HCT116 (cell line): ENCODE data around the gene BANF1. TPM values are rescaled to one million over a fixed set of nuclear protein-coding genes. Genes with fewer than 3 reads are reported as not detected.

ENCODE experiments used
- ATAC-seq: fragments of 200-7000 bp; cut with Tn5 transposase; 2 replicates; pipeline ENCODE4 v1.9.1; 2020; ENCODE audit warnings: mild to moderate bottlenecking, moderate library complexity
- BruUV-seq: library from RNA; stranded (reverse); fragments of 400-500 nt; replicated peaks from 2 replicates; lab custom pipeline; 2021; lab: Mats Ljungman, UMichigan
- CTCF ChIA-PET: fragments of 300-600 bp; sonication (Branson Sonifier 250); formaldehyde crosslinking; loops from one replicate; lab custom pipeline; 2021; ENCODE audit warnings: antibody characterized with exemption; lab: Charles Lee
- POLR2A ChIA-PET: fragments of 300-600, 350-600 bp; sonication (Branson Sonifier 250); formaldehyde crosslinking; loops from one replicate; lab custom pipeline; 2021; ENCODE audit warnings: antibody characterized with exemption; lab: Charles Lee
- RAD21 ChIA-PET, 2 experiments: fragments of 300-600 bp; sonication (Branson Sonifier 250); formaldehyde crosslinking; loops; one replicate each; lab custom pipeline; 2023; ENCODE audit warnings: low total read pairs in 2 of 2; ENCODE audit not compliant: uncharacterized antibody in 2 of 2, unreplicated experiment in 2 of 2, low non-redundant PET in 1 of 2; lab: Charles Lee
- DNase-seq: peaks from one replicate; pipeline ENCODE4 v3.0.0-alpha.2; 2010; ENCODE audit warnings: low read depth, low spot score
- H2AFZ ChIP-seq: fragments of 200-600 bp; shearing (Covaris generic), sonication (generic); 2 replicates; pipeline ENCODE4 v1.6.1; 2017; ENCODE audit warnings: low read depth, mixed run types, mixed read lengths, antibody characterized with exemption, low read length; ENCODE audit not compliant: poor library complexity, severe bottlenecking
- H3K27ac ChIP-seq: 2 replicates; pipeline ENCODE4 v1.5.1; 2012; ENCODE audit warnings: low read depth, low read length
- H3K27me3 ChIP-seq: fragments of 200-600 bp; sonication (generic); 2 replicates; pipeline ENCODE4 v1.6.1; 2016; ENCODE audit warnings: mixed run types, low read length, mixed read lengths; ENCODE audit not compliant: insufficient read depth
- H3K36me3 ChIP-seq, 2 experiments: fragments of 200-500 bp in 1 of 2; fragments of 200-600 bp in 1 of 2; sonication (Bioruptor generic) in 1 of 2; sonication (generic) in 1 of 2; 2 replicates each; pipeline versions ENCODE4 v1.5.1 to v1.6.1; 2014 to 2016; ENCODE audit warnings: low read length in 2 of 2, inconsistent platforms in 1 of 2, mixed read lengths in 1 of 2, mixed run types in 1 of 2; ENCODE audit not compliant: insufficient read depth in 2 of 2, control insufficient read depth in 1 of 2
- H3K4me1 ChIP-seq, 2 experiments: fragments of 200-600 bp in 1 of 2; sonication (generic) in 1 of 2; 2 replicates each; pipeline versions ENCODE4 v1.5.1 to v1.6.1; 2012 to 2017; ENCODE audit warnings: low read length in 2 of 2, inconsistent platforms in 1 of 2, mild to moderate bottlenecking in 1 of 2, mixed read lengths in 1 of 2, mixed run types in 1 of 2, moderate library complexity in 1 of 2; ENCODE audit not compliant: insufficient read depth in 2 of 2, control insufficient read depth in 1 of 2
- H3K4me2 ChIP-seq: fragments of 200-600 bp; sonication (generic); 2 replicates; pipeline ENCODE4 v1.6.1; 2017; ENCODE audit warnings: mixed run types, low read length, mixed read lengths
- H3K4me3 ChIP-seq, 2 experiments: fragments of 200-600 bp in 1 of 2; sonication (generic) in 1 of 2; replicated peaks in 1 of 2; 2 replicates each; pipeline ENCODE4 v1.5.1; 2011 to 2016; ENCODE audit warnings: low read length in 2 of 2, control low read depth in 1 of 2, low read depth in 1 of 2, mild to moderate bottlenecking in 1 of 2, mixed read lengths in 1 of 2, mixed run types in 1 of 2
- H3K79me2 ChIP-seq: fragments of 200-600 bp; sonication (generic); 2 replicates; pipeline ENCODE4 v1.6.1; 2017; ENCODE audit warnings: mild to moderate bottlenecking, mixed run types, low read length, moderate library complexity, mixed read lengths; ENCODE audit not compliant: insufficient read depth
- H3K9ac ChIP-seq: fragments of 200-600 bp; sonication (generic); 2 replicates; pipeline ENCODE4 v1.6.1; 2016; ENCODE audit warnings: low read length, mixed read lengths
- H3K9me2 ChIP-seq: fragments of 200-600 bp; sonication (generic), shearing (Covaris generic); 2 replicates; pipeline ENCODE4 v1.6.1; 2017; ENCODE audit warnings: mixed run types, mild to moderate bottlenecking, moderate library complexity; ENCODE audit not compliant: insufficient read depth
- H3K9me3 ChIP-seq, 2 experiments: fragments of 200-500 bp in 1 of 2; fragments of 200-600 bp in 1 of 2; sonication (Bioruptor generic) in 1 of 2; sonication (generic) in 1 of 2; 2 replicates each; pipeline ENCODE4 v1.6.1; 2014 to 2017; ENCODE audit warnings: low read length in 2 of 2, mixed read lengths in 2 of 2, inconsistent platforms in 1 of 2, low read depth in 1 of 2, mild to moderate bottlenecking in 1 of 2, mixed run types in 1 of 2, moderate library complexity in 1 of 2; ENCODE audit not compliant: control insufficient read depth in 1 of 2, insufficient read depth in 1 of 2
- H4K20me1 ChIP-seq: fragments of 200-600 bp; sonication (generic), shearing (Covaris generic); 2 replicates; pipeline ENCODE4 v1.6.1; 2017; ENCODE audit warnings: mixed run types, mild to moderate bottlenecking, moderate library complexity; ENCODE audit not compliant: insufficient read depth
- ATF3 ChIP-seq: IDR thresholded peaks from 2 replicates; pipeline ENCODE4 v1.6.1; 2012
- EGR1 ChIP-seq: IDR thresholded peaks from 2 replicates; pipeline ENCODE4 v1.6.1; 2012; ENCODE audit warnings: low read depth
- EZH2 ChIP-seq: fragments of 200-600 bp; sonication (generic); IDR thresholded peaks from 2 replicates; pipeline ENCODE4 v1.6.1; 2017; ENCODE audit warnings: antibody characterized with exemption, mixed run types
- SP1 ChIP-seq: IDR thresholded peaks from 2 replicates; pipeline ENCODE4 v1.6.1; 2012; ENCODE audit warnings: low read depth
- ZFX ChIP-seq: fragments of 450-650 bp; IDR thresholded peaks from 2 replicates; pipeline ENCODE4 v1.6.1; 2017
- ZNF274 ChIP-seq: fragments of 200-500 bp; sonication (Bioruptor generic); IDR thresholded peaks from 2 replicates; pipeline ENCODE4 v1.6.1; 2014; ENCODE audit warnings: mild to moderate bottlenecking, low read depth, low read length, inconsistent platforms
- intact Hi-C: fragments of 100-400 bp; cut with micrococcal nuclease; formaldehyde crosslinking; loops from 2 replicates; pipeline ENCODE4 v1.10.0; 2022
- total RNA-seq: library from RNA; stranded (reverse); gene quantifications from one replicate; pipeline ENCODE4 v1.2.1, GENCODE V29; 2021; ENCODE audit not compliant: unreplicated experiment

BANF1 gene
- total RNA-seq, 1 experiment from 2014 or later = 356 TPM

GRCh38 chr11:65961267-65962140 is 40.8 kb upstream of the BANF1 start, which contains the start of gene SART1 (continued):
- no peak for TF ChIP-seq ATF3
- TF ChIP-seq SP1 = no peak; the same call in 1 of the 2 replicates
- peak; percentile 68; the same call in 1 of the 2 replicates for TF ChIP-seq ZFX
- no peak for TF ChIP-seq ZNF274
- no peak for TF ChIP-seq EZH2

- Histone ChIP-seq H3K9me3 (no peaks in the 10 kb centered on the region), H3K9ac (peak overlapping the region; percentile 96), H4K20me1 (no peaks in the 10 kb centered on the region), H3K27me3 (no peaks in the 10 kb centered on the region), H3K79me2 (peaks cover 48% of the 10 kb centered on the region), H2AFZ (no peak overlapping the region), H3K9me2 (no peaks in the 10 kb centered on the region), H3K4me3 (peak overlapping the region; percentile 76), H3K36me3 (peaks cover 23 to 34% of the 10 kb centered on the region in 2 experiments; a peak in 3 of 4 replicates), H3K4me2 (peak overlapping the region; percentile 87), H3K27ac (peak overlapping the region; percentile 16; the same call in 1 of the 2 replicates), H3K4me1 (peaks cover 8 to 21% of the 10 kb centered on the region in 2 experiments; a peak in 3 of 4 replicates)
- ChIA-PET POLR2A (interaction anchor here (1.3 kb wide), 1 partner anchor 9 kb away, joined by 4 read pairs; no protein-coding TSS in a partner anchor), CTCF (no interaction called here), RAD21 (interaction anchor here in 1 of 2 experiments (0.6 kb wide), 1 partner anchor 74 kb away, joined by 3 read pairs; the partner anchor contains the start of gene FIBP)
- no peak for DNase-seq
- intact Hi-C loops = loop anchor here (1.0 kb wide), 1 partner anchor 40 kb away; the partner anchor contains the start of genes BANF1 and EIF1AD
- BruUV-seq = no TSS peak
- peak; percentile 14 for ATAC-seq
- TF ChIP-seq EGR1 (0 out of 2 replicates have a peak, but pooled peaks have one; percentile 11), ZFX (no peak)
Measured at GRCh38 chr11:65962141-65962564, 40.1 kb upstream of the BANF1 start.
